ENCODE results near the gene PBXIP1. TPM values are rescaled to one million over a fixed set of nuclear protein-coding genes. Genes with fewer than 3 reads are reported as not detected.
A peak's percentile ranks its signal among the peaks of the same experiment; 100 is the strongest.

Gene PBXIP1
- total and polyA plus RNA-seq, 2 of the 13 experiments (the other 11 are each of a cell fraction or from before 2014, with no cell fraction given), result 16.3 to 31.9 TPM

DNA sequence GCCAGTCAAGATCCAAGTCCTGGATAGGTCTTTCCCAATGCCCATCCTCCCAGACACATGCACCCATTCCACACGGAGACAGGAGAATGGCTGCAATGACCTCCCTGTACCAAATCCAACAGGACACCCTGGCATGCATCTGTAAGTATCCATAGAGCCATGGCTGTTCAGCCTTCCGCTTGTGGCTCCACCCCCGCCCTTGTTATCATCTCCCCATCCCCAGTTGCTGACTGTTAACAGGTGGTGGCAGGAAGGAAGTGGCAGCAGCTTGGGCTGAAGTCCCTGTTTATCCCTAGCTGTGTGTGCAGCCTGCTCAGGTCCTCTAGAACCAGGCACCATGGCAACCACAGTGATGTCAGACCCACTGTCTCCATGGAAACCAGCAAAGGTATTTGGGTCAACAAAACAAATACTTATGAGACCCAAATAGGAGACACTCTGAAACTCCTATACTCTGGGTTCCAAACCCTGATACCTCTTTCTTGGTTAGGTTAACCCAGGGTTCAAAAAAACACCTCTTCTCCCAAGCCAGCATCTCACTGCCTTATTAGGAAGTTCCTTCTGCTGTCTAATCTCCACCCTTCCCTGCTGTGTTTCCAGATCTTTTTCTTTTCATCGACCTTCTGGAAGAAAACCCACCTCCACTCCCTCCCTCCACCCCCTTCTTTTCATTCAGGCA is 721 bp downstream of the PBXIP1 start (continued):
- TF ChIP-seq SNAI1 (CRISPR knock-in tag; IDR thresholded peaks at IDR 0.05; ENCODE audit: borderline replicate concordance) (no peak), RFX1 (IDR thresholded peaks at IDR 0.05) (peak; percentile 91), KDM6A (CRISPR knock-in tag; IDR thresholded peaks at IDR 0.05; ENCODE audit: low read depth) (no peak), FOSL1 (CRISPR knock-in tag; IDR thresholded peaks at IDR 0.05; ENCODE audit: borderline replicate concordance) (no peak), ZNF101 (CRISPR knock-in tag; IDR thresholded peaks at IDR 0.05; ENCODE audit: borderline replicate concordance, low read depth) (no peak), ZNF772 (CRISPR knock-in tag; IDR thresholded peaks at IDR 0.05) (peak; percentile 63; the same call in 1 of the 2 replicates), TGIF2 (CRISPR knock-in tag; IDR thresholded peaks at IDR 0.05) (no peak), MTF2 (CRISPR knock-in tag; IDR thresholded peaks at IDR 0.05; ENCODE audit: borderline replicate concordance) (no peak), ZBTB1 (CRISPR knock-in tag; IDR thresholded peaks at IDR 0.05; ENCODE audit: borderline replicate concordance) (no peak), NFKB2 (CRISPR knock-in tag; IDR thresholded peaks at IDR 0.05; ENCODE audit: borderline replicate concordance) (no peak), ZFP1 (CRISPR knock-in tag; IDR thresholded peaks at IDR 0.05) (peak; percentile 97; the same call in 1 of the 2 replicates), IKZF1 (IDR thresholded peaks at IDR 0.05) (no peak), ATRX (CRISPR knock-in tag; IDR thresholded peaks at IDR 0.05; ENCODE audit: borderline replicate concordance) (no peak), SP5 (CRISPR knock-in tag; IDR thresholded peaks at IDR 0.05; ENCODE audit: borderline replicate concordance, low read depth) (no peak), GZF1 (CRISPR knock-in tag; IDR thresholded peaks at IDR 0.05) (no peak), HDAC1 (CRISPR knock-in tag; IDR thresholded peaks at IDR 0.05) (peak; percentile 58), RBM22 (optimal IDR thresholded peaks at IDR 0.05; ENCODE audit: low read length) (no peak), FOXA1 (IDR thresholded peaks at IDR 0.05) (no peak), FOXA1 (CRISPR knock-in tag; IDR thresholded peaks at IDR 0.05) (peak; percentile 24; the same call in 1 of the 2 replicates), ZKSCAN5 (CRISPR knock-in tag; IDR thresholded peaks at IDR 0.05) (no peak)
- TF ChIP-seq, protein P1, sequence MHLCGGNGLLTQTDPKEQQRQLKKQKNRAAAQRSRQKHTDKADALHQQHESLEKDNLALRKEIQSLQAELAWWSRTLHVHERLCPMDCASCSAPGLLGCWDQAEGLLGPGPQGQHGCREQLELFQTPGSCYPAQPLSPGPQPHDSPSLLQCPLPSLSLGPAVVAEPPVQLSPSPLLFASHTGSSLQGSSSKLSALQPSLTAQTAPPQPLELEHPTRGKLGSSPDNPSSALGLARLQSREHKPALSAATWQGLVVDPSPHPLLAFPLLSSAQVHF (CRISPR knock-in tag; IDR thresholded peaks at IDR 0.05), result no peak
- TF ChIP-seq, protein P2, sequence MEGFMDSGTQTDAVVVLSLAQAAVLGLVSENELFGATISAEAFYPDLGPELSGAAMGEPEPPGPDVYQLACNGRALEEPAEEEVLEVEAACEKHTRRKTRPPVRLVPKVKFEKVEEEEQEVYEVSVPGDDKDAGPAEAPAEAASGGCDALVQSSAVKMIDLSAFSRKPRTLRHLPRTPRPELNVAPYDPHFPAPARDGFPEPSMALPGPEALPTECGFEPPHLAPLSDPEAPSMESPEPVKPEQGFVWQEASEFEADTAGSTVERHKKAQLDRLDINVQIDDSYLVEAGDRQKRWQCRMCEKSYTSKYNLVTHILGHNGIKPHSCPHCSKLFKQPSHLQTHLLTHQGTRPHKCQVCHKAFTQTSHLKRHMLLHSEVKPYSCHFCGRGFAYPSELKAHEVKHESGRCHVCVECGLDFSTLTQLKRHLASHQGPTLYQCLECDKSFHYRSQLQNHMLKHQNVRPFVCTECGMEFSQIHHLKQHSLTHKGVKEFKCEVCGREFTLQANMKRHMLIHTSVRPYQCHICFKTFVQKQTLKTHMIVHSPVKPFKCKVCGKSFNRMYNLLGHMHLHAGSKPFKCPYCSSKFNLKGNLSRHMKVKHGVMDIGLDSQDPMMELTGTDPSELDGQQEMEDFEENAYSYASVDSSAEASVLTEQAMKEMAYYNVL (CRISPR knock-in tag; IDR thresholded peaks at IDR 0.05; ENCODE audit: borderline replicate concordance), result no peak
- TF ChIP-seq, protein P3, sequence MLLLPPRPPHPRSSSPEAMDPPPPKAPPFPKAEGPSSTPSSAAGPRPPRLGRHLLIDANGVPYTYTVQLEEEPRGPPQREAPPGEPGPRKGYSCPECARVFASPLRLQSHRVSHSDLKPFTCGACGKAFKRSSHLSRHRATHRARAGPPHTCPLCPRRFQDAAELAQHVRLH (CRISPR knock-in tag; IDR thresholded peaks at IDR 0.05; ENCODE audit: borderline replicate concordance, low read depth), result no peak
- TF ChIP-seq, protein P4, sequence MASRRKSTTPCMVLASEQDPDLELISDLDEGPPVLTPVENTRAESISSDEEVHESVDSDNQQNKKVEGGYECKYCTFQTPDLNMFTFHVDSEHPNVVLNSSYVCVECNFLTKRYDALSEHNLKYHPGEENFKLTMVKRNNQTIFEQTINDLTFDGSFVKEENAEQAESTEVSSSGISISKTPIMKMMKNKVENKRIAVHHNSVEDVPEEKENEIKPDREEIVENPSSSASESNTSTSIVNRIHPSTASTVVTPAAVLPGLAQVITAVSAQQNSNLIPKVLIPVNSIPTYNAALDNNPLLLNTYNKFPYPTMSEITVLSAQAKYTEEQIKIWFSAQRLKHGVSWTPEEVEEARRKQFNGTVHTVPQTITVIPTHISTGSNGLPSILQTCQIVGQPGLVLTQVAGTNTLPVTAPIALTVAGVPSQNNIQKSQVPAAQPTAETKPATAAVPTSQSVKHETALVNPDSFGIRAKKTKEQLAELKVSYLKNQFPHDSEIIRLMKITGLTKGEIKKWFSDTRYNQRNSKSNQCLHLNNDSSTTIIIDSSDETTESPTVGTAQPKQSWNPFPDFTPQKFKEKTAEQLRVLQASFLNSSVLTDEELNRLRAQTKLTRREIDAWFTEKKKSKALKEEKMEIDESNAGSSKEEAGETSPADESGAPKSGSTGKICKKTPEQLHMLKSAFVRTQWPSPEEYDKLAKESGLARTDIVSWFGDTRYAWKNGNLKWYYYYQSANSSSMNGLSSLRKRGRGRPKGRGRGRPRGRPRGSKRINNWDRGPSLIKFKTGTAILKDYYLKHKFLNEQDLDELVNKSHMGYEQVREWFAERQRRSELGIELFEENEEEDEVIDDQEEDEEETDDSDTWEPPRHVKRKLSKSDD (CRISPR knock-in tag; IDR thresholded peaks at IDR 0.05; ENCODE audit: low read depth), result no peak
- TF ChIP-seq, protein P5, sequence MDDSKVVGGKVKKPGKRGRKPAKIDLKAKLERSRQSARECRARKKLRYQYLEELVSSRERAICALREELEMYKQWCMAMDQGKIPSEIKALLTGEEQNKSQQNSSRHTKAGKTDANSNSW (CRISPR knock-in tag; IDR thresholded peaks at IDR 0.05; ENCODE audit: borderline replicate concordance), result no peak
- TF ChIP-seq, protein P6, sequence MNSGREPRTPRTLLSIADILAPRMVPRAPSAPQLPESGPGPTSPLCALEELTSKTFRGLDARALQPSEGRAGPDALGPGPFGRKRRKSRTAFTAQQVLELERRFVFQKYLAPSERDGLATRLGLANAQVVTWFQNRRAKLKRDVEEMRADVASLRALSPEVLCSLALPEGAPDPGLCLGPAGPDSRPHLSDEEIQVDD (CRISPR knock-in tag; IDR thresholded peaks at IDR 0.05; ENCODE audit: borderline replicate concordance), result no peak
